GM18499 (cell line): Measurements from ENCODE around the gene DPM3.

Experiments
- ATAC-seq: cut with Tn5 transposase; IDR thresholded peaks from one replicate; pipeline ENCODE4 v1.9.1; 2021; ENCODE audit warnings: moderate number of reproducible peaks; ENCODE audit not compliant: insufficient read depth, unreplicated experiment

DPM3 gene

DNA sequence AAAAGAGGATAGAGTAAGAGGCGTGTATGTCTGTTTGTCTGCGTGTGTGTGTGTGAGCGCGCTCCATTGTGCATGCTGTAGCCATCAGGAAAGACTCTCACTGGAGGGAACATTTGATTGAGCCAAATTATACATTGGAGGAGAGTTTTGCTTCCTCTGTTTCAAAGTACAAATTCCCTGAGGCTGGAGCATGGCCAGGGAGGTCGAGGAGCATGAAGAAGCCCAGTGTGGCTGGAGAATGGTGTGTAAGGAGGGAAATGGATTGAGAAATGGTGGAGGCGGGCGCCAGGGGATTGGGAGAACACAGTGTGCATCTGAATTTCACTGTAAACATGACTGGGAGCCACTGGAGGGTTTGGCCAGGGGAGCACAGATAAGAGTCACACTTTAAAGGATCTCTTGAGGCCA is 34.7 kb downstream of the DPM3 start:
- no peak for ATAC-seq

DNA sequence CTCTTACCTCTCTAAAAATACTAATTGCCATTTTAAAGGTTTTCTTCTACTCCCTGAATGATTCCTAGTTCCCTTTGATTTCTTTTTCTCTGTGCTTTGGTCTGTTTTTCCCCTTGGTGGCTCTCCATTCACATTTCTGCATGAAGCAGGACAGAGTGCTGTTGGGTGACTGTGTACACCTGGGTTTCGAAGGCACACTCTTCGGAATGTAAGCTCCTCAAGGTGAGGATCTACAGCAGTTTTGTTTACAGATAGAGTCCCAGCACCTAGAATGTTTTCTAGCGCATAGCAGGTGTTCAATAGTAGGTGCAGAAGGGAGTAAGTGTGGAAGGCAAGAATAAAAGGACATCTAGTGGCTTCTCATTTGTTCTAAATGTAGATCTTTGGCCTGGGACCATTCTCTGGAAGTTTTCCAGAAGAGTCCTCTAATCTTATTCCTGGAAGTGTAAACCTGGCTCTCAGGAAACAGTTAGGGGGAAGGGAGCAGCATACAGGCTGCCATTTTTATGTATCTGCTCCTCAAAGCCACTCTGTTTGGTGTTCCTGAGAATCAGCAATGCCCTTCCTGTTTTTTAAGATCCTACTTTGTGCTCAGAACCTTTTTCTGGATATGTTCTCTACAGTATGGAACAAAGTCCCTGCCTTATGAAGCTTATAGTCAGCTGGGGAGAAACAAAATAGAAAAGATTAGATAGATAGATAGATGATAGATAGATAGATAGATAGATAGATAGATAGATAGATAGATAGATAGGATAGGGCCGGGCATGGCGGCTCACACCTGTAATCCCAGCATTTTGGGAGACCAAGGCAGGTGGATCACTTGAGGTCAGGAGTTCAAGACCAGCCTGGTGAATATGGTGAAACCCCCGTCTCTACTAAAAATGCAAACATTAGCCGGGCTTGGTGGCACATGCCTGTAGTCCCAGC is 35.5 kb downstream of the DPM3 start:
- ATAC-seq = no peak

DNA sequence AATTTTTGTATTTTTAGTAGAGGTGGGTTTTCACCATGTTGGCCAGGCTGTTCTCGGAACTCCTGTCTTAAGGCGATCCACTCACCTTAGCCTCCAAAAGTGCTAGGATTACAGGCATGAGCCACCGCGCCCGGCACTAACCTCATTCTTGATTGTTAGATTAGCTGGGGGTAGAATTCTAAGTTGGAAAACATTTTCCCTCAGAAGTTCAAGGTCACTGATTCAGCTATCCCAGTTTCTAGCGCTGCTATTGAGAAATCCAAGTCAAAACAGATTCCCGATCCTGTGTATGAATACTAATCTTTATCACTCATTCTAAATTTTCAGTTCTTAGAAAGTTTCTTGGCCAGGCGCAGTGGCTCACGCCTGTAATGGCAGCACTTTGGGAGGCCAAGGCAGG is 37.0 kb downstream of the DPM3 start:
- no peak for ATAC-seq

DNA sequence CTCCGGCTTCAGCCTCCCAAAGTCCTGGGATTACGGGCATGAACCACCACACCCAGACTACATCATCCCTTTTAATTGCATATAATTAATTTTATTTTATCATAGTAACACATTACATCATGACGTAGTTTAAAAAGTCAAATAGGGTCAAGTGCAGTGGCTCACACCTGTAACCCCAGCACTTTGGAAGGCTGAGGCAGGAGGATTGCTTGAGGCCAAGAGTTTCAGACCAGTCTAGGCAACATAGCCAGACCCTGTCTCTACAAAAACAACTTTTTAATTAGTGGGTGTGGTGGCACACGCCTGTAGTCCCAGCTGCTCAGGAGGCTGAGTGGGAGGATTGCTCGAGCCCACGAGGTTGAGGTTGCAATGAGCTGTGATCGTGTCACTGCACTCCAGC is 41.0 kb downstream of the DPM3 start:
- no peak for ATAC-seq

DNA sequence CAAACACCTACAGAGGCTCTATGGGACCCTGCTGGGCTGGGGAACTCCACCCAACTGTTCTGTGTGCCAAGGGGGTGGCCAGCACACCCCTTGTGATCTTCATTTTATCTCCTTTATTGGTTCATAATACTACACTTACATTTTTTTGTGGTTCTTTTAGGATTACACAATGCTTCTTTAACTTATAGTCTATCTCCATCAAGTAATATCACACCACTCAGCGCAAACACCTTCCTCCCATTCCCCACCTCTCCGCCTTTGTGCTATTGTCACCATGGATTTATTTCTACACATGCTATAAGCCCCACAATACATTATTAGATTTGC is 45.7 kb downstream of the DPM3 start:
- ATAC-seq = no peak

DNA sequence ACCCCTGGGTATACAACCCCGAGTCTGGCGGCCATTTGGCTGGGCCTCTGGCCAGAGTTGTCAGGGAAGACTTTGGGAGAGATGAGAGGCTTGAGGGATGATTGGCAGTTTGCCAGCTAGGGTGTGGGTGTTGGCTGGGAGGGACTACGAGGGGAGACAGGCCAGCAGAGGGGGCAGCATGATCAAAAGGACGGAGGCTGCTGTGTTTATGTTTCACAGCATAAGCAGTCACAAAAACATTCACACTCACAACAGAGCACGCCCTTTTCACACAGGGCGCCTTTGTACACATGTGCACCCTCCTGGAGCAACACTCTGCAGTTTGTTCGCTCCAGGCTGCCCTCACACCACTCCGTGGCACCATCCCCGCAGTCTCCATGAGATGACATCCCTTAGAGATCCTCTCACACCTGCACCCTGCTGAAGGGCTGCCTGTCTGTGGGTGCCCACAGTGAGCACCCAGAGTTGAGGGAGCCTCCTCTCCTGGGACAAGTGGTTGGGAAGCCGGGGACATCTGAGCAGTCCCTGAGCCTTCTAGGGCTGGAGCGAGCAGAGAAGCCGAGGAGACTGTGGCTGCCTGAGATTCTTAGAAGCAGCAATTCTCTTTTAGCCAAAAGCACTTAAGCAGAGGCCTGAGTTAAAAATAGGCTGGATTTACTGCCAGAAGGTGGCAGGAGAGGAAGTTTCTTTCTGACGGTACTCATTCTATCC is 46.3 kb downstream of the DPM3 start:
- no peak for ATAC-seq

DNA sequence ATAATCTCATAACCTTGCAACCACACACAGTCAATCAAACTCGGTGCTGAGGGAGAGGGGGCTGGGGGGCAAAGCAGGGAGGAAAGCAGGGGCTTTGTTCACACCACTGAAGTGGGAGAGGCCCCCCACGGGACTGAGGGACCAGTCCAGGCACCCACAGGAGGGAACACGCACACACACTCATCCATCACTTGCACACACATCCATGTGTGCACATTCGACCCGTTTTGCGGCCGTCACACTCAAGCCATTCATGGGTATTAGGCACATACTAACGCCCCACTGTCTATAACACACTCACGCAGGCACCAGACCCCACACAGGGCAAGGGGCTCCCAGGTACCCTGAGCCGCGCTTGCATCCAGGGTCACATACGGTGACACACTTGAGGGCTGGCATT is 47.7 kb downstream of the DPM3 start:
- ATAC-seq = no peak

DNA sequence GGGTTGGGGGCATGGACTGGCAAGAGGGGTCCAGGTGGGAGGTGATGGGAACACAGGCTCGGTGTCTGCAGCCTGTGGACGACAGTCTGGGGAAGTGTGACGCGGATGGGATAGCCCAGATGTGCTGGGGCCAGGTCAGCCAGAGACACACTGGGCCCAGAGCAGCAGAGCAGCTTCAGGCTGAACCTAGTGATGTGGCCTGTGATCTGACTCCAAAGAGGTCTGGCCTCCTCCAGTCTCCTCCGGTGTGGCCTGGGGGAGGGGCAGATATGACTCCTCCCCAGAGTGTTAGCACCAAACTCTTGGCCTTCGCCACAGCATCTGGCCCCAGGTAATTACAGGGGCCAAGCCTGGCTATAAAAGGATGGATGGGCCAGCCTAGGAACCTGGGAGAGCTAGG is 48.2 kb downstream of the DPM3 start:
- no peak for ATAC-seq

DNA sequence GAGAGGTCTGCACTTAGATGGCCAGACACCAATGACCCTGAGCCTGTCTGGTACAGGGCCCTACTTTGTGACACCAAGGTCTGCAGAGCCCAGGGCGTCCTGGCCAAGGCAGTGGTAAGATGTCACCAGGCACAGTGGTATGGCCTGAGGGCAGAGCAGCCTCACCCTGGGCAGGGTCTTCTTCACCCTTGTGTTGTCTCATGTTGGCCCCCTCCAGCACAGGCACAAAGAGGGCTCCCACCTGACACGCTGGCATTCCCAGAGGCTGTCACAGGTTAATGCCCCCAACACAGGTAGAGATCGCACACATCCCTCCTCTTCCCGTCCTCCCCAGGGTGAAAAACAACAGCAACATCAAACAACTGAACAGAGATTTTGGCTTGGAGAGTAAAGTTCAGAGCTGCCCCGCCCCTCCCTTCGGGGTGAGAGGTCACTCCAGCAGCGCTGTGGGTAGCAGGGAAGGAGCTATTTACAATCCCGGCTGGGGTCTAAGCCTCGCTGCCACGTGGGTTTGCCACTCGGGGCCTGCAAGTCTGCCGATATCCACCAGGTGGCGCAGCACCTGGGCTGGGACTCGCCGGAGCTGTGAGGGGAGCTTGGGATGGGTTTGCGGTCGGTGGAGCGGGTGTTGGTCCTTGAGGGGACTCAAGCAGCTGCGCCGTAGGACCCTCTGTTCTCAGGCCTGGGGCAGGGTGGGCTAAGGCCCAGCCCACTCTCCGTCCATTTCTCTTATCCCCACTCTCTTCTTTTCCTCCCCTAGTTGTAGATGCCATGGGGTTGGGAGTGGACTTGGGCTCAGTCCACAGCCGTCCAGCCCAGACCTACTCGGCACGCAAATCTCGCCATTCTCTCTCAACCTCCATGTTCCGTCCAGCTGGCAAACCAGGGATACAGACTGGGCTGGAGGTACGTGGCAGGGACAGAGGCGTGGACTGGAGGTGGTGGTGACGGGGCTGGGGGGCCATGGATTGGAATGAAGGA is 49.0 kb downstream of the DPM3 start:
- no peak for ATAC-seq
